BE2C (cell line): Measurements from ENCODE around the gene CSPG4.
"Not testable (repeated sequence)": the region's sequence is repeated elsewhere in the genome, so short reads cannot be mapped to it uniquely, and the experiment has no call there.

Experiments
- DNase-seq: peaks from one replicate; pipeline ENCODE4 v3.0.0-alpha.2; 2020
- H3K27me3 ChIP-seq: fragments of 250-450 bp; sonication (Bioruptor Pico); 2 replicates; pipeline ENCODE4 v1.5.1; 2020; ENCODE audit warnings: mild to moderate bottlenecking
- H3K36me3 ChIP-seq: fragments of 250-450 bp; sonication (Bioruptor Pico); 2 replicates; pipeline ENCODE4 v1.5.1; 2020; ENCODE audit warnings: mild to moderate bottlenecking
- H3K4me1 ChIP-seq: fragments of 250-450 bp; sonication (Bioruptor Pico); 2 replicates; pipeline ENCODE4 v1.5.1; 2020
- H3K4me3 ChIP-seq: 2 replicates; pipeline ENCODE4 v1.5.1; 2011; ENCODE audit warnings: low read depth, low read length
- H3K9me3 ChIP-seq: fragments of 250-450 bp; sonication (Bioruptor Pico); 2 replicates; pipeline ENCODE4 v1.5.1; 2020
- TF ChIP-seq, protein P1 (sequence below): IDR thresholded peaks from 2 replicates; pipeline ENCODE4 v1.5.1; 2012; ENCODE audit warnings: mild to moderate bottlenecking, low read depth, low read length

CSPG4 gene

DNA sequence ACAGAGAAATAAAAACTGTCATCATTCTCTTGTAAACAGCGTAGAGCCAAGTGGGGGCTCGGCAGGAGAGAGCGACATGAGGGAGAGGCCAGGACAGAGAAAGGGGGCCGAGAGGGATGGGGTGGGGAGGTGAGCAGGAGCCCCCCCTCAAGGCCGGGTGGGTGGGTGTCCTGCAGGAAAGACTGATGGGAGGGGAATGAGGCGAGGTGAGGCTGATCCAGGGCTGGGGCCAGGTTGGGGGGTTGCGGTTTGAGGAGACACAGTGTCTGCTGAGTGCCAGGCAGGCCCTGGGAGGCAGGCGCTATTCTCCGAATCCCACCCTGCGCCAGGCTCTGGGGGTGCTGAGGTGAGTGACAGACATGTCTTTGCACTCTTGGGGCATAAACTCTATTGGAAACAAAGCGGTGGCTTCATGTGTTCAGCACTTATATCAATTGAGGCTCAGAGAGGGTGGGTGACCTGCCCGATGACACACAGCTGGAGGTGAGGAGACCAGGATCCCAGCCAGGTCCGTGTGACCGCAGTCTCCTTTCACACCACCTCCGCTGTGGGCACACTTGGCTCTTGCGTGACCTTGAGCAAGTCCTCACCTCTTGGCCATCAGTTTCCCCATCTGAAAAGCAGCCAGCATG is 19.6 kb upstream of the CSPG4 start:
- Histone ChIP-seq H3K4me1 (peaks cover 17% of the 10 kb centered on the region), H3K9me3 (no peaks in the 10 kb centered on the region), H3K4me3 (peak overlapping the region; percentile 5; the same call in 1 of the 2 replicates), H3K27me3 (no peaks in the 10 kb centered on the region), H3K36me3 (no peaks in the 10 kb centered on the region)
- TF ChIP-seq, protein P1, sequence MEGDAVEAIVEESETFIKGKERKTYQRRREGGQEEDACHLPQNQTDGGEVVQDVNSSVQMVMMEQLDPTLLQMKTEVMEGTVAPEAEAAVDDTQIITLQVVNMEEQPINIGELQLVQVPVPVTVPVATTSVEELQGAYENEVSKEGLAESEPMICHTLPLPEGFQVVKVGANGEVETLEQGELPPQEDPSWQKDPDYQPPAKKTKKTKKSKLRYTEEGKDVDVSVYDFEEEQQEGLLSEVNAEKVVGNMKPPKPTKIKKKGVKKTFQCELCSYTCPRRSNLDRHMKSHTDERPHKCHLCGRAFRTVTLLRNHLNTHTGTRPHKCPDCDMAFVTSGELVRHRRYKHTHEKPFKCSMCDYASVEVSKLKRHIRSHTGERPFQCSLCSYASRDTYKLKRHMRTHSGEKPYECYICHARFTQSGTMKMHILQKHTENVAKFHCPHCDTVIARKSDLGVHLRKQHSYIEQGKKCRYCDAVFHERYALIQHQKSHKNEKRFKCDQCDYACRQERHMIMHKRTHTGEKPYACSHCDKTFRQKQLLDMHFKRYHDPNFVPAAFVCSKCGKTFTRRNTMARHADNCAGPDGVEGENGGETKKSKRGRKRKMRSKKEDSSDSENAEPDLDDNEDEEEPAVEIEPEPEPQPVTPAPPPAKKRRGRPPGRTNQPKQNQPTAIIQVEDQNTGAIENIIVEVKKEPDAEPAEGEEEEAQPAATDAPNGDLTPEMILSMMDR = no peak
- DNase-seq = no peak

- Histone ChIP-seq H3K4me1 (peaks cover 17% of the 10 kb centered on the region), H3K27me3 (no peaks in the 10 kb centered on the region), H3K9me3 (no peaks in the 10 kb centered on the region), H3K36me3 (no peaks in the 10 kb centered on the region), H3K4me3 (no peak overlapping the region)
- TF ChIP-seq, protein P1 = peak; percentile 38; the same call in 1 of the 2 replicates
- peak; percentile 46 for DNase-seq
These were observed 18.9 kb upstream of the CSPG4 start for GRCh38 chr15:75731248-75732151.

DNA sequence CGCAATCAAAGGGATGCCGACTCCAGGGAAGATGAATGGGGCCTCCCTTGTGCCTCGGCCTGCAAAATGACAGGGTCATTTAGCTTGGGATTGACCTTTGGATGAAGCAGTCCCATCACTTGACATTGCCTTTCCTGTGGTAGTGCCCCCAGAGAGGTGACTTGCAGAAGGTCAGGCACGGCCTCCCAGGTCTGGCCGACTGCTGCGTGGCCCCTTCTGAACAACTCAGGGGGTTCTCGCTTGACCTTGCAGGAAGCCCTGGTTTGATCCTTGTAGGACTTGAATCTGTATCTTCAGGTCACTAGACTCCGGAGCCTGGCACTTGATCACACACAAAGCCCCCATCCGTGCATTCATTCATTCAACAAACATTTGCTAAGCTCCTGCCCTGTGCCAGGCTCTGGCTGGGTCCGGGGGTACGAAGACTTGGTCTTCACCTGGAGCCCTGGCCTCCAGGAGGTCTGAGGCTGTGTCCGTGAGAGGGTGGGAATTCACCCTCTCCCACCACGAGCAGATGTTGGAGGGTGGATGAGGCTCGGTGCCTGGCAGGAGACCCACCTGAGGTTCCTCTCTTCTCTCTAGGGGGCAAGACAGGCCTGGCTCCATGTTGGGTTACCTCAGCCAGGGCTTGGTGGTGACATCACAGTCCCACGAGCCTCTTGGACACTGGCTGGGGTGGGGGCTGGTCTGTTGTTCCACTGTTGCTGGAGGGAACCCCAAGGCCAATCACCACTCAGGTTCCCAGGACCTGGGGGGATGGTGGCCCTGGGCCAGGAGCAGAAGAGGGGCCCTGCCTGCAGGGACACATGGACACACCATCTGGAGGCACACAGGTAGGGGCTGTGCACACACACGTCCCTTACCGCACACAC is 18.0 kb upstream of the CSPG4 start:
- not testable (repeated sequence) for H3K36me3 ChIP-seq, H3K27me3 ChIP-seq, H3K4me3 ChIP-seq, H3K9me3 ChIP-seq
- peaks cover 17% of the 10 kb centered on the region for H3K4me1 ChIP-seq
- DNase-seq = peak; percentile 6

GRCh38 chr15:75729326-75730069 is 16.9 kb upstream of the CSPG4 start:
- TF ChIP-seq, protein P1 = no peak
- Histone ChIP-seq H3K36me3 (no peaks in the 10 kb centered on the region), H3K27me3 (no peaks in the 10 kb centered on the region), H3K9me3 (no peaks in the 10 kb centered on the region), H3K4me3 (no peak overlapping the region), H3K4me1 (peaks cover 17% of the 10 kb centered on the region)
- peak; percentile 29 for DNase-seq

DNA sequence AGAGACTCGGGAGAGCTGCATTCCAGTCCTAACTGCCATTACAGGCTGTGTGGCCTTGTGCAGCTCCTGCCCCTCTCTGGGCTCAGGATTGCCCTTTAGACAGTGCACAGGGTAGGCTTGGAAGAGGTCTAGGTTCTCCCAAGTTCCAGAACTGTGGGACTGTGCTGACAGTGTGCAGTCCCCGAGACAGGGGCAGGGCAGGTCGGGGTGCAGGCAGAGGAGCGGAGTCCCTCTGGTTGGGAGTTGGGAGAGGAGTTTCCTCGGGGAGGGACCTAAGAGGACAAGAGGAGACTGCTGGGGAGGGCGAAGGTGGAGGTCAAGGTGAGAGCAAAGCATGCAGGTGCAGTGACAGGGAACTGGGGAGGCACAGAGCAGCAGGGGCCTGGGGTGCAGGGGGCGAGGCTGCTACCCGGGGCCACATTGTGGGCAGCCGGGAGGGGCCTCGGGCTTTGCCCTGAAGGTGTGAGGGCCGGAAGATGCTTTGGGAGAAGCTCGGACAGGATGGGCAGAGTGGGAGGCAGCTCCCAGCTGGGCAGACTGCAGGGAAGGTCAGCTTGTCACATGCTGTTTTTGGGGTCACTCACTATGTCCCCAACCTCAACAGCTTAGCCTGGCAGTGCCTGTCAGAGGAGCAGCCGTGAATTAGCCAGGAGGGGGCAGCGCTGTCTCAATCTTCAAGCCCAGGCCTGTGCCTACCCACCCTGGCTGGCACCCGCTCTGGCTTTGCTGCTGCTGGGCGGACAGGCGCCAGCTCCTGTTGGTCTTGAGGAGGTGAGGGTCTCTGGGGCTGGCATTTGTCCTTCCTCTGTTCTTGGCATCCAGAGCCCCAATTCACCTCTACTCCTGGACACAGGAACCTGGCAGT is 15.4 kb upstream of the CSPG4 start:
- peaks cover 17% of the 10 kb centered on the region for H3K4me1 ChIP-seq
- no peaks in the 10 kb centered on the region for H3K36me3 ChIP-seq
- no peaks in the 10 kb centered on the region for H3K9me3 ChIP-seq
- peak; percentile 71 for DNase-seq
- H3K27me3 ChIP-seq = no peaks in the 10 kb centered on the region
- H3K4me3 ChIP-seq = no peak overlapping the region
- TF ChIP-seq, protein P1 = peak; percentile 64
